ENCODE data around the gene GTF2F2.

DNA sequence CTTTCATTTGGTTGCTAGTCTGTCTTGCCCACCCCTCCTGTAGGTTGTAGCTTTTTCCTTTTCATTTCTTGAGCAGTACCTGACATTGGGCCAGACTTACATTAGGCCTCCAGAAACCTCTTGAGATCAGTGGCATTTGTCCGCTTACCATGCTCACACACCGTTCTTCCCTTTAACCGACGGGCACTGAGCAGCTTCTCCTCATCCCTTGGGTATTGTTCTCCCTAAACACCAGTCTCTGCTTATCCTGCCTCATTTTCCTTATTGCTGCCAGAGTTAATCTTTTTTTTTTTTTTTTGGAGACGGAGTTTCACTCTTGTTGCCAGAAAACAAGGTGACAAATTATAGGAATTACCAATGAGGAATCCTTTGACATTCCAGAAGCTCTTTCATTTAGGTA lies 107.7 kb downstream of the GTF2F2 start:
- TF ChIP-seq, protein P1, sequence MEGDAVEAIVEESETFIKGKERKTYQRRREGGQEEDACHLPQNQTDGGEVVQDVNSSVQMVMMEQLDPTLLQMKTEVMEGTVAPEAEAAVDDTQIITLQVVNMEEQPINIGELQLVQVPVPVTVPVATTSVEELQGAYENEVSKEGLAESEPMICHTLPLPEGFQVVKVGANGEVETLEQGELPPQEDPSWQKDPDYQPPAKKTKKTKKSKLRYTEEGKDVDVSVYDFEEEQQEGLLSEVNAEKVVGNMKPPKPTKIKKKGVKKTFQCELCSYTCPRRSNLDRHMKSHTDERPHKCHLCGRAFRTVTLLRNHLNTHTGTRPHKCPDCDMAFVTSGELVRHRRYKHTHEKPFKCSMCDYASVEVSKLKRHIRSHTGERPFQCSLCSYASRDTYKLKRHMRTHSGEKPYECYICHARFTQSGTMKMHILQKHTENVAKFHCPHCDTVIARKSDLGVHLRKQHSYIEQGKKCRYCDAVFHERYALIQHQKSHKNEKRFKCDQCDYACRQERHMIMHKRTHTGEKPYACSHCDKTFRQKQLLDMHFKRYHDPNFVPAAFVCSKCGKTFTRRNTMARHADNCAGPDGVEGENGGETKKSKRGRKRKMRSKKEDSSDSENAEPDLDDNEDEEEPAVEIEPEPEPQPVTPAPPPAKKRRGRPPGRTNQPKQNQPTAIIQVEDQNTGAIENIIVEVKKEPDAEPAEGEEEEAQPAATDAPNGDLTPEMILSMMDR (conservative IDR thresholded peaks at IDR 0.05): no peak
- TF ChIP-seq ZFX (IDR thresholded peaks at IDR 0.05): no peak

Data from C4-2B (cell line).